Measurements from ENCODE around the gene ZSWIM7.

Gene ZSWIM7

GRCh38 chr17:16036261-16036660 is 36.8 kb upstream of the ZSWIM7 start:
- DNase-seq (ENCODE audit: low spot score) = no peak
- TF ChIP-seq CTCF (IDR thresholded peaks at IDR 0.05) = no peak
- Histone ChIP-seq H3K4me3 (no peak overlapping the region), H3K27ac (no peak overlapping the region)

GRCh38 chr17:16033729-16034349 is 34.3 kb upstream of the ZSWIM7 start:
- Histone ChIP-seq H3K27ac (no peak overlapping the region), H3K4me3 (no peak overlapping the region)
- DNase-seq (ENCODE audit: low spot score) = no peak
- TF ChIP-seq CTCF (IDR thresholded peaks at IDR 0.05) = no peak

- TF ChIP-seq CTCF (IDR thresholded peaks at IDR 0.05) = no peak
- DNase-seq (ENCODE audit: low spot score) = no peak
- no peak overlapping the region for H3K4me3 ChIP-seq
- peak overlapping the region; percentile 37 to 55 for H3K27ac ChIP-seq
Observed at GRCh38 chr17:16027708-16028584, 28.4 kb upstream of the ZSWIM7 start.

GRCh38 chr17:16026895-16027294 is 27.4 kb upstream of the ZSWIM7 start:
- no peak for DNase-seq (ENCODE audit: low spot score)
- H3K4me3 ChIP-seq = no peak overlapping the region
- H3K27ac ChIP-seq = no peak overlapping the region
- no peak for TF ChIP-seq CTCF (IDR thresholded peaks at IDR 0.05)

GRCh38 chr17:16025202-16025601 is 25.7 kb upstream of the ZSWIM7 start:
- Histone ChIP-seq H3K4me3 (no peak overlapping the region), H3K27ac (no peak overlapping the region)
- DNase-seq (ENCODE audit: low spot score) = no peak
- no peak for TF ChIP-seq CTCF (IDR thresholded peaks at IDR 0.05)

GRCh38 chr17:16023881-16024280 is 24.4 kb upstream of the ZSWIM7 start:
- no peak overlapping the region for H3K27ac ChIP-seq
- no peak for DNase-seq (ENCODE audit: low spot score)
- TF ChIP-seq CTCF (IDR thresholded peaks at IDR 0.05) = no peak
- no peak overlapping the region for H3K4me3 ChIP-seq

- H3K4me3 ChIP-seq = no peak overlapping the region
- TF ChIP-seq CTCF (IDR thresholded peaks at IDR 0.05) = no peak
- DNase-seq (ENCODE audit: low spot score) = no peak
- no peak overlapping the region for H3K27ac ChIP-seq
Observed at GRCh38 chr17:16019347-16019746, 19.8 kb upstream of the ZSWIM7 start.
